Tibial nerve (tissue), 3 donors: Measurements from ENCODE around the gene SLC1A3.

Experiments used
- POLR2A ChIP-seq, 2 donors: fragments of 450-650 bp; IDR thresholded peaks; one replicate each; pipeline ENCODE4 v1.6.1; 2017; ENCODE audit warnings: antibody characterized with exemption in 2 of 2, mild to moderate bottlenecking in 2 of 2, moderate library complexity in 2 of 2
- TF ChIP-seq, protein P1 (sequence below), 5 experiments: fragments of 200-600 bp in 3 of 5; fragments of 450-650 bp in 2 of 5; sonication (generic) in 3 of 5; IDR thresholded peaks; one replicate each; pipeline ENCODE4 v1.5.1; 2016 to 2019; ENCODE audit warnings: antibody characterized with exemption in 5 of 5, mild to moderate bottlenecking in 3 of 5, moderate library complexity in 2 of 5

DNA sequence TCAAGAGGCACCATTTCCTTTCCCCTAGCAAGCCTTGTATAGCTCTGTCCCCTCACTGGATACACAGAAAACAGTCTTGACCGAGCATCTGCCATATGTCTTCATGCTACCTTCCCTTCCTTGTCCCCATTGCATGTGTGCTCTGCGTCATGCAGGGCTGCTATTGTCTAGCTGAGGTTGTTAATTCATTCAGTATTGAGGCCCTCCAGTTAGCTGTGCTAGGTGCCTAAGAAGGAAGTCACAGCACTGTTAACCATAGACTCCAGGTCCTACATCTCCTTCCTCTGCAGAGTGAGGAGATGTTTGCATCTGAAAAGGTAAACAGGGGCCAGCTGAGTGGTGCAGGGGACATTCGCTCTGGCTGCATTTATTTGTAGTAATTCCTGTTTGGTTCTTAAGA, 48.2 kb downstream of the SLC1A3 start:
- TF ChIP-seq, protein P1, sequence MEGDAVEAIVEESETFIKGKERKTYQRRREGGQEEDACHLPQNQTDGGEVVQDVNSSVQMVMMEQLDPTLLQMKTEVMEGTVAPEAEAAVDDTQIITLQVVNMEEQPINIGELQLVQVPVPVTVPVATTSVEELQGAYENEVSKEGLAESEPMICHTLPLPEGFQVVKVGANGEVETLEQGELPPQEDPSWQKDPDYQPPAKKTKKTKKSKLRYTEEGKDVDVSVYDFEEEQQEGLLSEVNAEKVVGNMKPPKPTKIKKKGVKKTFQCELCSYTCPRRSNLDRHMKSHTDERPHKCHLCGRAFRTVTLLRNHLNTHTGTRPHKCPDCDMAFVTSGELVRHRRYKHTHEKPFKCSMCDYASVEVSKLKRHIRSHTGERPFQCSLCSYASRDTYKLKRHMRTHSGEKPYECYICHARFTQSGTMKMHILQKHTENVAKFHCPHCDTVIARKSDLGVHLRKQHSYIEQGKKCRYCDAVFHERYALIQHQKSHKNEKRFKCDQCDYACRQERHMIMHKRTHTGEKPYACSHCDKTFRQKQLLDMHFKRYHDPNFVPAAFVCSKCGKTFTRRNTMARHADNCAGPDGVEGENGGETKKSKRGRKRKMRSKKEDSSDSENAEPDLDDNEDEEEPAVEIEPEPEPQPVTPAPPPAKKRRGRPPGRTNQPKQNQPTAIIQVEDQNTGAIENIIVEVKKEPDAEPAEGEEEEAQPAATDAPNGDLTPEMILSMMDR (IDR thresholded peaks at IDR 0.05) = no peak
- TF ChIP-seq POLR2A (IDR thresholded peaks at IDR 0.05) = no peak
